Raji (cell line): ENCODE data around the gene IFNAR2.
A peak's percentile ranks its signal among the peaks of the same experiment; 100 is the strongest.

Experiments
- POLR2A ChIP-seq: IDR thresholded peaks from 2 replicates; pipeline ENCODE4 v1.6.1; 2011; ENCODE audit warnings: low read depth, low read length, control low read depth; ENCODE audit not compliant: insufficient read depth

The IFNAR2 gene

DNA sequence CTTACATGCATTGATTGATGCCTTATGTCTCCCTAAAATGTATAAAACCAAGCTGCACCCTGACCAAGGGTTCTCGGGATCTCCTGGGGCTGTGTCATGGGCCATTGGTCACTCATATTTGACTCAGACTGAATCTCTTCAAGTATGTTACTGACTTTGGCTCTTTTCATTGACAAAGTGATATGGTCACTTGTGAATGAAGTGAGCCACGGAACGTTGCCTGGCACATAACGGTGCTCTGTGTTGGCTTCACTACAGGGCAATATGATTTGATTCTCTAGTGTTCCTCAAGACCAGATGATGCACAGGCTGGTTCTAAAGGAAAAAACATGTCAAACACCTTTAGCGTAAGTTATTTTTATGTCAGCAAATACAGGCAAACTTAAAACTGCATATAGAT, 25.0 kb downstream of the IFNAR2 start:
- no peak for TF ChIP-seq POLR2A

DNA sequence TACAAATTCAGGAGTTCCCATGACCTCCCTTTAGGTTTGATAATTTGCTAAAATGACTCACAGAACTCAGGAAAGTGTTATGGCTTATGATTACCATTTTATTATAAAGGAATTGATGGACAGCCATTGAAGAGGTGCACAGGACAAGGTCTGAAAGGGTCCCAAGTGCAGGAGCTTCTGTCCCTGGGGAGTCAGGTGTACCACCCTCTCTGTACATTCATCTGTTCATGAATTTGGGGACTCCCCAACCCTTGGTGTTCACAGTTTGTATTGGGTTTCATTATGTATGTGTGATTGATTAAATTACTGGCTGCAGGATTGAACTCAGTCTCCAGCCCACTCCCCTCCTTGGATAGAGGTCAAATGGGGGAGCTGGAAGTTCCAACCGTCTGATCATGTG, 25.7 kb downstream of the IFNAR2 start:
- no peak for TF ChIP-seq POLR2A

GRCh38 chr21:33256019-33256418, 26.3 kb downstream of the IFNAR2 start:
- no peak for TF ChIP-seq POLR2A

- no peak for TF ChIP-seq POLR2A
Observed at GRCh38 chr21:33257094-33257803, 27.5 kb downstream of the IFNAR2 start.

- no peak for TF ChIP-seq POLR2A
Observed at GRCh38 chr21:33258475-33258874, 28.7 kb downstream of the IFNAR2 start.

GRCh38 chr21:33259428-33259827, 29.7 kb downstream of the IFNAR2 start:
- no peak for TF ChIP-seq POLR2A

- no peak for TF ChIP-seq POLR2A
Observed at GRCh38 chr21:33259995-33260394, 30.3 kb downstream of the IFNAR2 start.

GRCh38 chr21:33261635-33262034, 31.9 kb downstream of the IFNAR2 start:
- no peak for TF ChIP-seq POLR2A

DNA sequence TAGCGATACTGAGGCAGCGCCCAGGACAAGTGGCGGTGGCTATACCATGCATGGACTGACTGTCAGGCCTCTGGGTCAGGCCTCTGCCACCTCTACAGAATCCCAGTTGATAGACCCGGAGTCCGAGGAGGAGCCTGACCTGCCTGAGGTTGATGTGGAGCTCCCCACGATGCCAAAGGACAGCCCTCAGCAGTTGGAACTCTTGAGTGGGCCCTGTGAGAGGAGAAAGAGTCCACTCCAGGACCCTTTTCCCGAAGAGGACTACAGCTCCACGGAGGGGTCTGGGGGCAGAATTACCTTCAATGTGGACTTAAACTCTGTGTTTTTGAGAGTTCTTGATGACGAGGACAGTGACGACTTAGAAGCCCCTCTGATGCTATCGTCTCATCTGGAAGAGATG, 33.2 kb downstream of the IFNAR2 start:
- TF ChIP-seq POLR2A = no peak

- TF ChIP-seq POLR2A = no peak
Observed at GRCh38 chr21:33264561-33264960, 34.8 kb downstream of the IFNAR2 start.

- no peak for TF ChIP-seq POLR2A
Observed at GRCh38 chr21:33265664-33266049, 35.9 kb downstream of the IFNAR2 start.

DNA sequence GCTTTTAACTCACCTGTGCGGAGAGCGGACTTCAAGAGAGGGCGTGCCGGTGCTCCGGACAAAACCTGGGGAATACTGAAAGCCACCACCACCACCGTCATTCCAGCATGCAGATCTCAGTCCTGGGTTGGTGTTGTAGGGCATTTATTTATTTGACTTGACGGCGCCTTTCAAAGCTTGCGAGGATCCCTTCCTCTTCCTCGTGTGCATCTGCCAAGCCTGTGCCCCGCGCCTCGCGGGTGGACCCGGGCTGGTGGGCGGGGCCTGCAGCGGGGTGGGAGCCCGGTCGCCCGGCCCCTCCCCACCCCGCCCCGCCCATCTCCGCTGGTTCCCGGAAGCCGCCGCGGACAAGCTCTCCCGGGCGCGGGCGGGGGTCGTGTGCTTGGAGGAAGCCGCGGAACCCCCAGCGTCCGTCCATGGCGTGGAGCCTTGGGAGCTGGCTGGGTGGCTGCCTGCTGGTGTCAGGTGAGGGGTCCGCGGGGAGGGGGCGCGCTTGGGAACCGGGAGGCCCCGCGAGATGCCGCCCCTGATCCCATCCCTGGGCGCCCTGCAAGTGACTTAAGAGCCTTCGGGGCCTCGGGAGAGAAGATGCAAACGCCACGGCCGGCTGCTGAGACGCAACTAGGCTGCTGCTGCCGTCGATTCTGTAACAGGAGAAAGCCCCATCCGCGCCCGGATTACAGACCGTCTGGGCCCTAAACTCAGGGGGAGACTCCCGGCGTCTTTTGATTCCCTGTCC, 36.5 kb downstream of the IFNAR2 start, which contains the start of gene IL10RB:
Gene IL10RB (plus strand): TSS at position 318 of the 739 bp plus-strand sequence. CDS start 99 bp downstream, at position 417.
- TF ChIP-seq POLR2A = peak; percentile 32; the same call in 1 of the 2 replicates

DNA sequence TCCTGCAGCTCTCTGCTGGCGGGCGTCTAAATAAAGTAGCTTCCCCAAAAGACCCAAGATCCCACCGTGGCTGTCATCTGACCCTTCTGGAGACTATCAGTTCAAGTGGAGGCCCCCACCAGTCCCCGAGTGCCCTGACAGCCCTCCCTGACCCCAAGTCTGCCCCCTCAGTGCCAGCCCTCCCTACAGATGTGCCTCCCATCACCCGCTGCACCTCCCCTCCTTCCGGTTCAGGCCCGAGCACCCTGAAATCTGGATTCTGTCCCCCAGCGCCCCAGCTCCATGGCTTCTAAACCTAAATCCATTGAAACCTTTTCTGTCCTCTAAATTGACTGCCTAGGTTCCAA, 37.0 kb downstream of the IFNAR2 start:
- no peak for TF ChIP-seq POLR2A

GRCh38 chr21:33267250-33267649, 37.5 kb downstream of the IFNAR2 start:
- no peak for TF ChIP-seq POLR2A

DNA sequence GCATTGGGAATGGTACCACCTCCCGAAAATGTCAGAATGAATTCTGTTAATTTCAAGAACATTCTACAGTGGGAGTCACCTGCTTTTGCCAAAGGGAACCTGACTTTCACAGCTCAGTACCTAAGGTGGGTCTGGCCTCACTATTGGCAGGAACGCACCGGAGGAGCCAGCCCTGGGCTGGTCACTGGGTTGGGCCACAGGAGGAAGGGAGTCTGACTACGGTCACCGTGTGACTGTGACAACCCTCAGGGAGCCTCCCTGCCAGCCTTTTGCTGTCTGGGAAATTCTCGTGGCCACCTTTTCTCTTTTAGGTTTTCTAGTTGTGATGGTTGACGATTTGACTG, 38.6 kb downstream of the IFNAR2 start:
- TF ChIP-seq POLR2A = no peak

DNA sequence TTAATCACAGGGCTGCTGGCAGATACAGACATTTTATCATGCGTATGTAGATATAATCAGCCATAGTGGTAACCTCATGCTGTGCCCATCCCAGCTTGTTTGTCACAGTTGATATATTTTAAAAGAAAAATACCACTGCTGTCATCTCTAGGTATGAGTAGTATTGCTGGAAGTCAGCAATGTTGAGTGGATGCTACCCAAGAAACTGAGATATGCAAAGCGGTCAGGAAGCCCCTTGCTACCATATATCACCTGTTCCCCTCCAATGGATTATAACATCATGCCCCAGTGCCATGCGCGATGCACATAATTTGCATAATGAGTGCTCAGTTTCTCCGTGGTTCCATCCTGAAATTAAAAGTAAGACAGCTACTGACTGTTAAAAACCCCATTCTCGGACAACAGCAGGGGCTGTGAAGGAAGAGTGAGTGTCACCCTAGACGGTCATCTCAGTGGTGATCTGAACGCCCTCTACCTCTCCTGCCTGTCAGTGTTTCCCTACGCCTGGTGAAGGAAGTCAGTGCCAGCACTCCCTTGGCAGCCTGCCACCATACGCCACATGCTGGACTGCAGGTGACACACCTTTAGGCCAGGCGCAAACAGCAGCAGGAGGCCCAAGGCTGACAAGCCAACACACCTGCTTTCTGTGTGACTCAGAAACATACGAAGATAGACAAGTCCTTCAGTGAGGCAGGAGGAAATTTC, 39.2 kb downstream of the IFNAR2 start:
- TF ChIP-seq POLR2A = no peak
